ENCODE measurements around the gene RIMBP2.
"Not testable (repeated sequence)": the region's sequence is repeated elsewhere in the genome, so short reads cannot be mapped to it uniquely, and the experiment has no call there.

RIMBP2 gene

DNA sequence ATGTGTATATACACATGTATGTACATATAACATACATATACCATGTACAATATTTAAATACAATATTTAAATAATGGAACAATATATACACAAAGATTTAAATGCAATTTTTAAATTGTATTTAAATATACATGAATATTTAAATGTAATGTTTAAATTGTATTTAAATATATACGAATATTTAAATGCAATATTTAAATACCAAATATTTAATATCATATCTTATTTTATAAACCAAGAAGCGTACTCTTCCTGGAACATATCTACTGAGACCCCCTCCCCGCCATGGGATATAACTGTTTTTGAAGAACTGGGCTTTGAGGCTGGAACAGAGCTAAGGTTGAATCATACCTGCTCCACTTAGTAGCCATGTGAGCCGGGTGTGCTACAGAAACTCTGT lies 29.8 kb upstream of the RIMBP2 start:
- Mint-ChIP-seq H3K4me1 (peaks cover 3% of the 10 kb centered on the region), H3K9me3 (no peaks in the 10 kb centered on the region), H3K27ac (no peak overlapping the region), H3K27me3 (peaks cover 5% of the 10 kb centered on the region), H3K36me3 (no peaks in the 10 kb centered on the region), H3K4me3 (no peak overlapping the region)
- no peak for ATAC-seq (ENCODE audit: low read depth)
- no peak for DNase-seq (ENCODE audit: low spot score in 2 of 2)

DNA sequence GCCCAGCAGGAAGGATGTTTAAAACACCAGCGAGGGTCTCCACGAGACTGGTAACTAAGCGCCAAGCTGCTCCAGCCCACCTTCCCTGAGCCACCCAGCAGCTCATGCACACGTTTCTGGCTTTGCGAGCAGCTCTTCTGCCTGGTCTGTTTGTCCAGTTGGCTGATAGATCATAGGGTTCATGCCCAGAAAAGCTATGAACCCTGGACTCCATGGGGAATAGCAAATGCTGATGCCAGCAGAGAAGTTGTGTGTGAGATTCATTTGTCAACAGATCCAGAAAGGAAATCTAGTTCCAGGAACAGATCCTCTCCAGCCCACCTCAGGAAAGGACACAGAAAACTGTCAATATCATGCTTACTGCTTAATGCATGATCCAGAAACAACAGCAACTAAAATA lies 28.2 kb upstream of the RIMBP2 start:
- peaks cover 3% of the 10 kb centered on the region for H3K4me1 Mint-ChIP-seq
- H3K27me3 Mint-ChIP-seq: peaks cover 4% of the 10 kb centered on the region
- H3K4me3 Mint-ChIP-seq: no peak overlapping the region
- ATAC-seq (ENCODE audit: low read depth) (no peak), DNase-seq (ENCODE audit: low spot score in 2 of 2) (no peak)
- H3K27ac Mint-ChIP-seq: no peak overlapping the region
- H3K9me3 Mint-ChIP-seq: peaks cover 4% of the 10 kb centered on the region
- H3K36me3 Mint-ChIP-seq: no peaks in the 10 kb centered on the region

DNA sequence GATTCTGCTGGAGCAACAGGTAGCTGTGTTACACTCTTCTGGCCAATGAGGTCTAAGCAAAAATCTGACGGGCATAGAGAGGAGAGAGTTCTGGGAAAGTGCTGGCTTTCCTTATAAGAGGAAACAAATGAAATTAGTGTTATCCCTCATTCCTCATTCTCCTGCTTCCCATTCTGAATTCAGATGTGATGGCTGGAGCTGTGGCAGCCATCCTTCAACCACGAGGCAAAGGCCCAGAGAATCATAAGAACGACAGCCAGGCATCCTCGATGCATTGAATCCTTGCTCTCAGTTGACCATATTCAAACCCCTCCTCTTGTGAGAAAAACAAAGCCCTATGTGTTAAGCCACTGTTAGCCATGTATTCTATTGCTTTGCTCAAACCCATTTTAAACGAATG lies 27.5 kb upstream of the RIMBP2 start:
- H3K4me3 Mint-ChIP-seq: no peak overlapping the region
- H3K27me3 Mint-ChIP-seq: peaks cover 4% of the 10 kb centered on the region
- DNase-seq (ENCODE audit: low spot score in 2 of 2) (no peak), ATAC-seq (ENCODE audit: low read depth) (no peak)
- peaks cover 3% of the 10 kb centered on the region for H3K4me1 Mint-ChIP-seq
- no peaks in the 10 kb centered on the region for H3K36me3 Mint-ChIP-seq
- H3K27ac Mint-ChIP-seq: no peak overlapping the region
- peaks cover 4% of the 10 kb centered on the region for H3K9me3 Mint-ChIP-seq

DNA sequence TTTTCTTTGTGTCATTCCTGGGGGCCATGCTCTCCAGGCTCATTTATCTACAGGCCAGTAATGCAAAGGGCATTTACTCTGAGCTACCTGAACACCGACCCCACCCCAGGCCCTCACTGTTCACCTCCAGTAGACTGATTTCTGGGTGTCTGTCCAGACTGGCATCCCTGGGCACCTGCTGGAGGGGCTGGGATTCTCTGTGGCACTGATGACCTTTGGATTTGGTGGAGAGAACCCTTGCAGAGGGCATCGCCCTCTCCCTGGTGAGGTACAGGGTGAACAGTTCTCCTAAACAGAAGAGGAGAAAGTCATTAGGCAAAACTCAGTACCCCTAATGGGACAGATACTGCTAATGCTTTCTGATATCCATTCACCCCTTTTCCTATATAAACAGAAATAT lies 27.1 kb upstream of the RIMBP2 start:
- ATAC-seq (ENCODE audit: low read depth): no peak
- H3K27ac Mint-ChIP-seq: no peak overlapping the region
- no peak for DNase-seq (ENCODE audit: low spot score in 2 of 2)
- peaks cover 2% of the 10 kb centered on the region for H3K4me1 Mint-ChIP-seq
- no peak overlapping the region for H3K4me3 Mint-ChIP-seq
- no peaks in the 10 kb centered on the region for H3K36me3 Mint-ChIP-seq
- peaks cover 4% of the 10 kb centered on the region for H3K27me3 Mint-ChIP-seq
- H3K9me3 Mint-ChIP-seq: peaks cover 4% of the 10 kb centered on the region

DNA sequence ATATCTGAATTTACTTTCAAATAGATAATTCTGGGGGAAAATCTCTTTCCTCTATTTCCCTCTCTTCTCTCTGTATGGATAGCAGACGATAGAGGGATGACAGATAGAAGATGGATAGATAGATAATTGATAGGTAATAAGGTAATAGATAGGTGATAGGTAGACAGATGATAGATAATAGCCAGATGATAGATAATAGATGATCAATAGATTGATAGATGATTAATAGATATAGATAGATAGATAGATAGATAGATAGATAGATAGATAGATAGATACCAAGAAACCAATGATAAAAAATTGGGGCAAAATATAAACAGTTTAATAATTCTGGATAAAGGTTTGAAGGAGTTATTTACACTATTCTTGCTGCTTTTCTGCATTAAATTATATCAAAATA lies 26.6 kb upstream of the RIMBP2 start:
- ATAC-seq (ENCODE audit: low read depth) (no peak), DNase-seq (ENCODE audit: low spot score in 2 of 2) (no peak)
- no peak overlapping the region for H3K4me3 Mint-ChIP-seq
- H3K4me1 Mint-ChIP-seq: no peaks in the 10 kb centered on the region
- H3K36me3 Mint-ChIP-seq: no peaks in the 10 kb centered on the region
- no peak overlapping the region for H3K27ac Mint-ChIP-seq
- peaks cover 4% of the 10 kb centered on the region for H3K9me3 Mint-ChIP-seq
- peaks cover 2% of the 10 kb centered on the region for H3K27me3 Mint-ChIP-seq

DNA sequence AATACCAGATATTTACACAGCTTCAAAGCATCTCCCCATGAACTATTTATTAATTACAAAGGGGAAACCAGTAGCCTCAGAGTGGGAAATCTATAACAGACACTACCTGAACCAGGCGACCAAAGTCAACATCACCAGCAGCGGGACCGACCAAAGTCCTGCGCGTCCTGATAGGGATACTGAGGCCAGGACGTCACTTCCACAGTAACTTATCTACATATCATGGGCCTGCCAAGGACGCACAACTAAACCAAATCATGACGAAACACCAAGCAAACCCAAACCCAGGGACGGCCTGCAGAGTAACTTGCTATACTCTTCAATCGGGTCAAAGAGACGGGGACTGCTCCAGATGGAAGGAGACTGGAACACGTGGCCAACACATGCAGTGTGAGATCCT lies 26.0 kb upstream of the RIMBP2 start:
- DNase-seq (ENCODE audit: low spot score in 2 of 2) (no peak), ATAC-seq (ENCODE audit: low read depth) (no peak)
- no peaks in the 10 kb centered on the region for H3K36me3 Mint-ChIP-seq
- peaks cover 4% of the 10 kb centered on the region for H3K9me3 Mint-ChIP-seq
- peaks cover 2% of the 10 kb centered on the region for H3K27me3 Mint-ChIP-seq
- no peak overlapping the region for H3K27ac Mint-ChIP-seq
- H3K4me1 Mint-ChIP-seq: no peaks in the 10 kb centered on the region
- no peak overlapping the region for H3K4me3 Mint-ChIP-seq

DNA sequence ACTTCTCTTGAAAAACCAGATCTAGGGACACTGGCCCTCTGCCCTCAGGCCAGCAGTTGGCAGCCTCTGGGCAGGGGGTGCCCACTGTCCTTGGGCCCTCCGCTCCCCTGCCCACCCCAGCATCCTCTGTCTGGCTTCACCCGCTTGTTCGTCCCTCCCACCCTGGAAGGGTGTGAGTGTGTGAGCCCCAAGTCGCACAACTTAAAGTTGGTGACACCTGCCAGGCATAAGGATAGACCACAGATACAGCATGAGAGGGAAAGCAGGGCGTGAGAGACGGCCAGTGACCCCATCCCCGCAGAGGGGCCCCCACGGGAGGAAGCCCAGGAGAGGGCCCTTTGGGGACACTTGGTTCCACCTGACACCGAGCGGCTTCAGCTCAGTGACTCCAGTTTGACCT lies 23.5 kb upstream of the RIMBP2 start:
- Mint-ChIP-seq H3K36me3 (no peaks in the 10 kb centered on the region), H3K9me3 (peaks cover 8% of the 10 kb centered on the region), H3K27me3 (peaks cover 2% of the 10 kb centered on the region), H3K27ac (no peak overlapping the region), H3K4me3 (no peak overlapping the region), H3K4me1 (no peaks in the 10 kb centered on the region)
- no peak for ATAC-seq (ENCODE audit: low read depth)
- no peak for DNase-seq (ENCODE audit: low spot score in 2 of 2)

DNA sequence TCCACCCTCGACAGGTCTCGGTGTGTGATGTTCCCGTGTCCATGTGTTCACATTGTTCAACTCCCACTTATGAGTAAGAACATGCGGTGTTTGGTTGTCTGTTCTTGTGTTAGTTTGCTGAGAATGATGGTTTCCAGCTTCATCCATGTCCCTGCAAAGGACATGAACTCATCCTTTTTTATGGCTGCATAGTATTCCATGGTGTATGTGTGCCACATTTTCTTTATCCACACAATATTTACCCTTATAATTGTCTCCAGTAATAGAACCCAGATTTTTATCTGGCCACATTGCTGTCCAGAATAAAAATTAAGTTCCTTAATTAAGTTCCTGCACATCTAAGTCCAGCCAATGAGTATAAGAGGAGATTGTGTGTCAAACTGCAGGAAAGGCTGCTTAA lies 22.3 kb upstream of the RIMBP2 start:
- DNase-seq (ENCODE audit: low spot score in 2 of 2); H3K4me1 Mint-ChIP-seq; H3K27me3 Mint-ChIP-seq; ATAC-seq (ENCODE audit: low read depth); H3K27ac Mint-ChIP-seq; H3K36me3 Mint-ChIP-seq; H3K4me3 Mint-ChIP-seq; H3K9me3 Mint-ChIP-seq: not testable (repeated sequence)

DNA sequence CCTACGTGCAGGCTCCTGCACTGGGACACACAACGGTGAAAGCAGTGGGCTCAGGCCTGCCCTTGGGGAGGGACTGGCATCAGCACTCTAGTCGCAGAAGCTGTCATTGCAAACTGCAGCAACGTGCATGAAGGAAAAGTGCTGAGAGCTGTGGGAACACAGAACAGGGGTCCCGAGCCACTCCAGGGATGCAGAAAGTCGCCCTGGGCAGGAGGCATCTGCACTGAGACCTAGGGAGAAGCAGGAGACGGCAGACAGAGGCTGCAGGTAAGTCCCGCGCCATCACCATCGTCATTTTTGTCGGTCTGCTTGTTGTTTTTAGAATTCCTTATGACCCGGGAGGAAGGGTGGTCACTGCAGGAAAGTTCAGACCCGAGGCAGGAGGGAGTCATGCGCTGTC lies 21.6 kb upstream of the RIMBP2 start:
- H3K9me3 Mint-ChIP-seq: peaks cover 8% of the 10 kb centered on the region

DNA sequence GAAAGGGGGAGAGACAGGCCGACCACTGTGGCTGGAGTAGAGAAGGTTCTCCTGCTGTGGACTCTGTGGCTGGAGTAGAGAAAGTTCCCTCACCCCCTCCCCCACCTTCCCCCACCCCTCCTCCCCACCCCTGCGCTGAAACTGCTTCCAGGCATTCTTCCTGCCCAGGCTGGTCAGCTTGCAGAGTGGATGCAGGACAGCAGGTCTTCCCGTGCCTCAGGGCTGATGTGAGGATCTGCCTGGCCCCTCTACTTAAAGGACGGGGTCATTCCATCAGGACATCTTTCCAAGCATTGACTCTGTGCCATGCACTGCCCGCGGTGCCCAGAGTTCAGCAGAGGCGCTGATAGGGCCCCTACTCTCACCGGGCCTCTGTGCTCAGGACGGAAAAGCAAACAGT lies 13.2 kb upstream of the RIMBP2 start:
- H3K27me3 Mint-ChIP-seq: peaks cover 2% of the 10 kb centered on the region
- no peak overlapping the region for H3K27ac Mint-ChIP-seq
- H3K9me3 Mint-ChIP-seq: peaks cover 16% of the 10 kb centered on the region
- no peak overlapping the region for H3K4me3 Mint-ChIP-seq
- no peaks in the 10 kb centered on the region for H3K36me3 Mint-ChIP-seq
- DNase-seq (ENCODE audit: low spot score in 2 of 2) (no peak), ATAC-seq (ENCODE audit: low read depth) (no peak)
- no peaks in the 10 kb centered on the region for H3K4me1 Mint-ChIP-seq

More for the DNA sequence above, 21.6 kb upstream of the RIMBP2 start:
- H3K36me3 Mint-ChIP-seq: no peaks in the 10 kb centered on the region
- H3K4me1 Mint-ChIP-seq: no peaks in the 10 kb centered on the region
- no peak overlapping the region for H3K27ac Mint-ChIP-seq
- DNase-seq (ENCODE audit: low spot score in 2 of 2) (no peak), ATAC-seq (ENCODE audit: low read depth) (no peak)
- peaks cover 2% of the 10 kb centered on the region for H3K27me3 Mint-ChIP-seq
- H3K4me3 Mint-ChIP-seq: no peak overlapping the region

DNA sequence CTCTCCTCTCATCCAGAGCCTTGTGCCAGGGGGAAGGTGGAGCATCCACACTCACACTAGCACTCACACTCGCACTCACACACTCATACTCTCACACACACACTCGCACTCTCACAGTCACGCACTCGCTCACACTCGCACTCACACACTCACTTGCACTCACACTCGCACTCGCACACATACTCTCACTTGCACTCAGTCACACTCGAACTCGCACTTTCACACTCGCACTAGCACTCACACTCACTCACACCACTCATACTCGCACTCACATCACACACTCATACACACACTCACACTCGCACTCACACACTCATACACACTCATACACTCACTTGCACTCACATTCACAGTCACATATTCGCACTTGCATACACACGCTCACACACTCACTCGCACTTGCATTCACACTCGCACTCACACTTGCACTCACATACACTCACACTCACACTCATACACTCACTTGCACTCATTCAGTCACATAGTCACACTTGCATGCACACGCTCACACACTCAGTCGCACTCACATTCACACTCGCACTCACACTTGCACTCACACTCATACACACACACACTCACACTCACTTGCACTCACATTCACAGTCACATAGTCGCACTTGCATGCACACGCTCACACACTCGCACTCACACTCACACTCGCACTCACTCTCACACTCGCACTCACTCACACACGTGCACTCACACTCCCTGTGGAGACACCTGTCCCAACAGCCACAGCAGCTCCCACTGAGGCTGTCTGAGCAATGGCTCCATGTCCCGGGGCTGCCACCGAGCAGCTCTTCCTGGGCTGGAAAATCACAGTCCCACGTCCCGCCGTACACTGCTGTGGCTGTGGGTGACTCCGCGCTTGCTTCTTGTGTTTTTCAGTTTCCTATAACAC lies 12.3 kb upstream of the RIMBP2 start:
- ATAC-seq (ENCODE audit: low read depth): no peak
- Mint-ChIP-seq H3K4me3 (no peak overlapping the region), H3K36me3 (no peaks in the 10 kb centered on the region)

DNA sequence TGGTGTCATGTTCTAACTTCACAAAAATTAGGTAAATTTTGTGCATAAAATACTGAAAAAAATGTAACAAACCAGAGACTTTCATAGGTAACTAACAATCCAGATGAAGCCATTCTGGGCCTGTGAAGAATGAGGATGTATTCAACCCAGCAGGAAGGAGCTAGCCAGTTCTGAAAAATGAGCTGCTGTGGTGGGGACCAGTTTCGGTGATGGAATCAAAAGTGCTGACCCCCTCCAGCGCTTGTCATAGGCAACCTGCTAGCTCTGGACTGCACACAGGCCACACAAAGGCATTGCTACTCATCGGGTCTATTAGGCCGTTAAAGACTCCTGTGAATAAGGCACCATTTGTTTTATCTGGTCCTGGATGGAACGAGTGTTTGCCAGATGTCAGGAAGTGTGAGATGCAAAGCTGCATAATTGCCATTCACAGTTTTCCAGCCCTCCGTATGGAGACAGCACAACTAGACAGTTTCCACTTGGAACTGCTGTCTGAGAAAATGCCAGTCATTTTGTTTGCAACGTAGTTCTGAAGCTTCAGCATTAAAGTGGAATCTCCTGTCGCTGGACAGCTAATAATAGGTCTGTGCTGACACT lies 3.3 kb upstream of the RIMBP2 start:
- Mint-ChIP-seq H3K9me3 (peaks cover 19% of the 10 kb centered on the region), H3K4me3 (no peak overlapping the region), H3K4me1 (peaks cover 3% of the 10 kb centered on the region), H3K36me3 (peaks cover 2% of the 10 kb centered on the region), H3K27me3 (peaks cover 5% of the 10 kb centered on the region), H3K27ac (no peak overlapping the region)
- ATAC-seq (ENCODE audit: low read depth) (no peak), DNase-seq (ENCODE audit: low spot score in 2 of 2) (no peak)

More for the DNA sequence above, 12.3 kb upstream of the RIMBP2 start:
- DNase-seq (ENCODE audit: low spot score in 2 of 2): no peak
- Mint-ChIP-seq H3K27me3 (peaks cover 2% of the 10 kb centered on the region), H3K9me3 (peaks cover 20% of the 10 kb centered on the region), H3K27ac (no peak overlapping the region), H3K4me1 (no peaks in the 10 kb centered on the region)

DNA sequence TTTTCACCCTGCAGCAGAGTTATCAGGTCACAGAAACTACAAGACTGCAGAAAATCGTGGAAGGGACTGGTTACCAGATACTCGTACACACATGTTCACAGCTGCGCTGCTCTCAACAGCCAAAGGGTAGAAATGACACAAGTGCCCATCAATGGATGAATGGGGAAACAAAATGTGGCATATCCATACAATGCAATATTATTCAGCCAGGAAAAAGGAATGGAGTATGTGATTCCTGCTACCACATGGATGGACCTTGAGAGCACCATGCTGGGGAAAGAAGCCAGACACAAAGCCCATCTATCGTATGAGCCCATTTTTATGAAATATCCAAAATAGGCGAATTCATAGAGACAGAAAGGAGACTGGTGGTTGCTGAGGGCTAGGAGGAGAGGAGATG lies 1.7 kb upstream of the RIMBP2 start:
- Mint-ChIP-seq H3K27me3 (peaks cover 8% of the 10 kb centered on the region), H3K9me3 (peaks cover 11% of the 10 kb centered on the region), H3K4me1 (peaks cover 8% of the 10 kb centered on the region), H3K4me3 (no peak overlapping the region), H3K36me3 (peaks cover 3% of the 10 kb centered on the region), H3K27ac (no peak overlapping the region)
- DNase-seq (ENCODE audit: low spot score in 2 of 2) (no peak), ATAC-seq (ENCODE audit: low read depth) (no peak)

DNA sequence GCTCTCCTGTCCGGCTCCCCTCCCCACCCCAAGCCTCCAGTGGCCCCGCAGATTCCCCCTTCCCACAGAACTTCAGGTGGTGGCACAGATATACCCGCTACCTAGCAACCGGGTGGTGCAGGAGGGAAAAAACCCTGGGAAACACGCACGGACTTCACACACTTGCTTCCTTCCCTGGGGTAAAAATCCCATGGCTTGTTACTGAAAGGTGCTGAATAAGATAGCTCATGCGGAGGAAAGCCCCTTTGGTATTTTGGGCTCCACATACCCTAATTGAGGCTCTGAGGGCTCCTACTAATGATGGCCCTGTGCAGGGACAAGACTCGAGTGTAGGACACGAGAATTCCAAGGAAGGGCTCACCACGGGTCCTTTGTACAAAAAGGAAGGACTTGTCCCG lies 869 bp upstream of the RIMBP2 start:
- peaks cover 8% of the 10 kb centered on the region for H3K4me1 Mint-ChIP-seq
- H3K27ac Mint-ChIP-seq: no peak overlapping the region
- ATAC-seq (ENCODE audit: low read depth) (no peak), DNase-seq (ENCODE audit: low spot score in 2 of 2) (no peak)
- peaks cover 14% of the 10 kb centered on the region for H3K27me3 Mint-ChIP-seq
- H3K4me3 Mint-ChIP-seq: no peak overlapping the region
- H3K9me3 Mint-ChIP-seq: peaks cover 5% of the 10 kb centered on the region
- peaks cover 3% of the 10 kb centered on the region for H3K36me3 Mint-ChIP-seq
